Esophagus (tissue), 2 donors: ENCODE data around the gene DUOXA2. TPM values are rescaled to one million over a fixed set of nuclear protein-coding genes. Genes with fewer than 3 reads are reported as not detected.
"Not testable (repeated sequence)": the region's sequence is repeated elsewhere in the genome, so short reads cannot be mapped to it uniquely, and the experiment has no call there.

Experiments
- H3K27ac ChIP-seq, 2 donors: one replicate each; pipeline ENCODE4 v1.5.1; 2013; ENCODE audit warnings: low read depth in 2 of 2, mild to moderate bottlenecking in 2 of 2, inconsistent platforms in 1 of 2, low read length in 1 of 2, moderate library complexity in 1 of 2
- H3K27me3 ChIP-seq, 2 donors: one replicate each; pipeline ENCODE4 v1.6.1; 2013; ENCODE audit warnings: low read length in 2 of 2, control low read depth in 1 of 2, mild to moderate bottlenecking in 1 of 2; ENCODE audit not compliant: insufficient read depth in 2 of 2, control insufficient read depth in 1 of 2
- H3K36me3 ChIP-seq, 2 donors: one replicate each; pipeline ENCODE4 v1.6.1; 2013; ENCODE audit warnings: low read length in 1 of 2; ENCODE audit not compliant: control insufficient read depth in 2 of 2, insufficient read depth in 2 of 2
- H3K4me1 ChIP-seq, 2 donors: one replicate each; pipeline ENCODE4 v1.6.1; 2013; ENCODE audit warnings: low read length in 1 of 2; ENCODE audit not compliant: control insufficient read depth in 2 of 2, insufficient read depth in 2 of 2
- H3K4me3 ChIP-seq, 2 donors: one replicate each; pipeline ENCODE4 v1.5.1; 2013; ENCODE audit warnings: low read length in 2 of 2, mild to moderate bottlenecking in 2 of 2, low read depth in 1 of 2, moderate library complexity in 1 of 2
- H3K9me3 ChIP-seq, 2 donors: one replicate each; pipeline ENCODE4 v1.6.1; 2013; ENCODE audit warnings: mild to moderate bottlenecking in 2 of 2, low read depth in 1 of 2, low read length in 1 of 2, moderate library complexity in 1 of 2; ENCODE audit not compliant: control insufficient read depth in 2 of 2, insufficient read depth in 1 of 2
- WGBS, 2 donors: extraction: QIAGEN DNeasy Blood & Tissue Kit; methylation state at CpG; one replicate each; pipeline ENCODE4 v1.1.7; 2013; 5-methylcytosine and 5-hydroxymethylcytosine counted together
- polyA plus RNA-seq, 2 donors: library from polyadenylated mRNA; stranded (reverse); fragments of 200-250 nt; gene quantifications; one replicate each; pipeline ENCODE4 v1.2.3, GENCODE V29; 2013
- donor health status: healthy with polysubstance abuse.
- donor health status: Bipolar disorder and iron deficiency.

The DUOXA2 gene
- polyA plus RNA-seq, 2 donors: 8.4 to 39.1 TPM

GRCh38 chr15:45093622-45094357, 20.3 kb upstream of the DUOXA2 start:
- Histone ChIP-seq H3K4me1 (peaks cover 0 to 5% of the 10 kb centered on the region in 2 donors), H3K4me3 (no peak overlapping the region), H3K27me3 (no peaks in the 10 kb centered on the region), H3K36me3 (no peaks in the 10 kb centered on the region), H3K9me3 (no peaks in the 10 kb centered on the region), H3K27ac (no peak overlapping the region)
- WGBS, 2 donors: 91% methylated on average over 11 of the region's 11 CpGs

- H3K27me3 ChIP-seq: no peaks in the 10 kb centered on the region
- H3K27ac ChIP-seq: no peak overlapping the region
- no peaks in the 10 kb centered on the region for H3K9me3 ChIP-seq
- H3K4me1 ChIP-seq: peaks cover 0 to 5% of the 10 kb centered on the region in 2 donors
- H3K4me3 ChIP-seq: no peak overlapping the region
- 80 to 83% methylated on average over 9 of the region's 9 CpGs for WGBS, 2 donors
- H3K36me3 ChIP-seq: no peaks in the 10 kb centered on the region
Observed at GRCh38 chr15:45094358-45094730, 19.8 kb upstream of the DUOXA2 start.

GRCh38 chr15:45095661-45096060, 18.5 kb upstream of the DUOXA2 start:
- H3K27ac ChIP-seq: no peak overlapping the region
- H3K27me3 ChIP-seq: no peaks in the 10 kb centered on the region
- no peak overlapping the region for H3K4me3 ChIP-seq
- peaks cover 0 to 5% of the 10 kb centered on the region in 2 donors for H3K4me1 ChIP-seq
- no peaks in the 10 kb centered on the region for H3K36me3 ChIP-seq
- WGBS, 2 donors: 86 to 96% methylated on average over 11 of the region's 11 CpGs
- H3K9me3 ChIP-seq: no peaks in the 10 kb centered on the region

GRCh38 chr15:45097466-45097865, 16.7 kb upstream of the DUOXA2 start:
- 85 to 89% methylated on average over 7 of the region's 7 CpGs for WGBS, 2 donors
- Histone ChIP-seq H3K27me3 (no peaks in the 10 kb centered on the region), H3K4me3 (no peak overlapping the region), H3K4me1 (peaks cover 0 to 4% of the 10 kb centered on the region in 2 donors), H3K36me3 (no peaks in the 10 kb centered on the region), H3K9me3 (no peaks in the 10 kb centered on the region), H3K27ac (no peak overlapping the region)

GRCh38 chr15:45099549-45100165, 14.5 kb upstream of the DUOXA2 start:
- no peaks in the 10 kb centered on the region for H3K36me3 ChIP-seq
- 88% methylated on average over 23 of the region's 23 CpGs for WGBS, 2 donors
- no peaks in the 10 kb centered on the region for H3K27me3 ChIP-seq
- no peak overlapping the region for H3K27ac ChIP-seq
- peaks cover 0 to 4% of the 10 kb centered on the region in 2 donors for H3K4me1 ChIP-seq
- H3K4me3 ChIP-seq: no peak overlapping the region
- no peaks in the 10 kb centered on the region for H3K9me3 ChIP-seq

- no peaks in the 10 kb centered on the region for H3K36me3 ChIP-seq
- H3K27me3 ChIP-seq: no peaks in the 10 kb centered on the region
- H3K27ac ChIP-seq: no peak overlapping the region
- WGBS, 2 donors: 68 to 69% methylated on average over 7 of the region's 7 CpGs
- no peaks in the 10 kb centered on the region for H3K9me3 ChIP-seq
- no peak overlapping the region for H3K4me3 ChIP-seq
- peaks cover 0 to 4% of the 10 kb centered on the region in 2 donors for H3K4me1 ChIP-seq
Observed at GRCh38 chr15:45100884-45101625, 13.1 kb upstream of the DUOXA2 start.

GRCh38 chr15:45101749-45102148, 12.4 kb upstream of the DUOXA2 start:
- H3K36me3 ChIP-seq: peaks cover 0 to 2% of the 10 kb centered on the region in 2 donors
- 90 to 91% methylated on average over 12 of the region's 12 CpGs for WGBS, 2 donors
- no peak overlapping the region for H3K27ac ChIP-seq
- H3K9me3 ChIP-seq: no peaks in the 10 kb centered on the region
- no peak overlapping the region for H3K4me3 ChIP-seq
- H3K4me1 ChIP-seq: peaks cover 0 to 4% of the 10 kb centered on the region in 2 donors
- no peaks in the 10 kb centered on the region for H3K27me3 ChIP-seq

GRCh38 chr15:45102226-45102625, 11.9 kb upstream of the DUOXA2 start:
- H3K27ac ChIP-seq: no peak overlapping the region
- H3K36me3 ChIP-seq: peaks cover 0 to 3% of the 10 kb centered on the region in 2 donors
- H3K4me3 ChIP-seq: no peak overlapping the region
- no peaks in the 10 kb centered on the region for H3K27me3 ChIP-seq
- no peaks in the 10 kb centered on the region for H3K9me3 ChIP-seq
- 78 to 81% methylated on average over 6 of the region's 6 CpGs for WGBS, 2 donors
- H3K4me1 ChIP-seq: peaks cover 0 to 4% of the 10 kb centered on the region in 2 donors

- WGBS, 2 donors: 86 to 96% methylated on average over 9 of the region's 9 CpGs
- H3K4me3 ChIP-seq, H3K36me3 ChIP-seq: not testable (repeated sequence)
Observed at GRCh38 chr15:45104170-45104569, 10.0 kb upstream of the DUOXA2 start.

More at GRCh38 chr15:45104170-45104569, 10.0 kb upstream of the DUOXA2 start:
- H3K4me1 ChIP-seq, H3K27me3 ChIP-seq, H3K9me3 ChIP-seq, H3K27ac ChIP-seq: not testable (repeated sequence)
